Measurements from ENCODE around the gene CD59. TPM values are rescaled to one million over a fixed set of nuclear protein-coding genes. Genes with fewer than 3 reads are reported as not detected.

Gene CD59
- total RNA-seq, 4 donors from 2014 or later, result 321 to 413 (median 356) TPM

- no peak for TF ChIP-seq CTCF (IDR thresholded peaks at IDR 0.05; ENCODE audit: low read depth)
Measured at GRCh38 chr11:33669598-33670249, 66.5 kb downstream of the CD59 start.

GRCh38 chr11:33668951-33669596 lies 67.1 kb downstream of the CD59 start:
- no peak for TF ChIP-seq CTCF (IDR thresholded peaks at IDR 0.05; ENCODE audit: low read depth)

GRCh38 chr11:33668468-33668825 lies 67.8 kb downstream of the CD59 start:
- no peak for TF ChIP-seq CTCF (IDR thresholded peaks at IDR 0.05; ENCODE audit: low read depth)

DNA sequence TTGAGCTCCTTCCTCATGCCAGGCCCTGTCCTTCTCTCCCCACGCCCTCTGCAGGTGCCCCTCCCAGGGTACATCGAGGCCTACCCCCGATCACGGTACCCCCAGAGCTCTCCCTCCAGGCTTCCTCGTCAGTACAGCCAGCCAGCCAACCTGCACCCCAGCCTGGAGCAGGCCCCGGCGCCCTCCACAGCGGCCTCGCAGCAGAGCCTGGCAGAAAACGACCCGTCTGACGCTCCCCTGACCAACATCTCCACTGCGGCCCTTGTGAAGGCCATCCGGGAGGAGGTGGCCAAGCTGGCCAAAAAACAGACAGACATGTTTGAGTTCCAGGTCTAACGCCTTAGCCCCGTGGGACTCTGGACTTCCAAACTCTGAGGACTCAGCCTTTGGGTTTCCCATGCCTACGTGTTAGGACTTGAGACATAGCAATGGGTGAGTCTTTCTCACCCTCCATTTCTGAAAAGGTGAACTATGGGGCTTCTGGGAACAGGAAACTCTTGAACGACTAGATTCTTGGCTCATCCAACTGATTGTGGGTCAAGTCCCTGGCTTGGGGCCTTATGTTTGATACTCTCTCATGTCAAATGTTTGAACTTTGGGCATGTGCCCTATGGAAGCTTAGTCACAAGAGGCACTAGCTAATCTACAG lies 68.3 kb downstream of the CD59 start:
- TF ChIP-seq CTCF (IDR thresholded peaks at IDR 0.05; ENCODE audit: low read depth), result no peak

- no peak for TF ChIP-seq CTCF (IDR thresholded peaks at IDR 0.05; ENCODE audit: low read depth)
Measured at GRCh38 chr11:33665350-33666106, 70.7 kb downstream of the CD59 start.

DNA sequence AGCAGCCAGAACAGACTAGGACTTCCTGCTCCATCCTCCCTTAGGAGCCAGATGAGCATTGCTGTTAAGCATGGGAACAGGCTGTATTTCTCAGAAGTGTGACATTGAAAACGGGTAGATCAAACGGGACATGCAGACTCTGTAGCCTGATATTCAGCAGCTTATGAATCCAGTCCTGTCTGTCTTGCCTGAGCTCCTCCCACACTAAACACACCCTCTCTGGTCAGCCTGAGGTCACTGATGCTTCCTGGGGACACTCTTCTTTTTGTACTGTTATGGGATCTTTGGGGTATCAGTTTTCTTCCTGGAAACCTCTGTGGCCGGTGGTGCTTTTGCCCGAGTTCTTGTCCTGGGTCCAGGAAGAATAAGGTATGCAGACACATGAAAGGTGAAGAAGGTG lies 71.4 kb downstream of the CD59 start:
- TF ChIP-seq CTCF (IDR thresholded peaks at IDR 0.05; ENCODE audit: low read depth), result no peak

GRCh38 chr11:33664166-33664565 lies 72.1 kb downstream of the CD59 start:
- no peak for TF ChIP-seq CTCF (IDR thresholded peaks at IDR 0.05; ENCODE audit: low read depth)
